Parathyroid adenoma (tissue), 2 donors: ENCODE data around the gene NDUFV3.
"Not testable (repeated sequence)": the region's sequence is repeated elsewhere in the genome, so short reads cannot be mapped to it uniquely, and the experiment has no call there.

Source experiments
- H2AFZ ChIP-seq: fragments of 300-600 bp; sonication (generic); one replicate; pipeline ENCODE4 v1.7.0; 2017; ENCODE audit warnings: antibody characterized with exemption, mild to moderate bottlenecking
- H3K27ac ChIP-seq: fragments of 300-600 bp; sonication (generic); one replicate; pipeline ENCODE4 v1.7.0; 2017
- H3K27me3 ChIP-seq: fragments of 300-600 bp; sonication (generic); one replicate; pipeline ENCODE4 v1.7.0; 2017; ENCODE audit warnings: low read length; ENCODE audit not compliant: control insufficient read depth, insufficient read depth
- H3K36me3 ChIP-seq: fragments of 300-600 bp; sonication (generic); one replicate; pipeline ENCODE4 v1.7.0; 2017; ENCODE audit warnings: low read length; ENCODE audit not compliant: control insufficient read depth, insufficient read depth
- H3K4me1 ChIP-seq: fragments of 300-600 bp; sonication (generic); one replicate; pipeline ENCODE4 v1.7.0; 2017; ENCODE audit warnings: control low read depth
- H3K4me2 ChIP-seq: fragments of 300-600 bp; sonication (generic); one replicate; pipeline ENCODE4 v1.7.0; 2017; ENCODE audit warnings: low read length
- H3K4me3 ChIP-seq: fragments of 300-600 bp; sonication (generic); one replicate; pipeline ENCODE4 v1.7.0; 2017; ENCODE audit warnings: low read depth, low read length
- H3K79me2 ChIP-seq: fragments of 300-600 bp; sonication (generic); one replicate; pipeline ENCODE4 v1.7.0; 2017; ENCODE audit warnings: control low read depth
- H3K9ac ChIP-seq: fragments of 300-600 bp; sonication (generic); one replicate; pipeline ENCODE4 v1.7.0; 2017; ENCODE audit warnings: mild to moderate bottlenecking
- H3K9me3 ChIP-seq: fragments of 300-600 bp; sonication (generic); one replicate; pipeline ENCODE4 v1.7.0; 2017; ENCODE audit warnings: low read length; ENCODE audit not compliant: control insufficient read depth
- TF ChIP-seq, protein P1 (sequence below): fragments of 300-600 bp; sonication (generic); IDR thresholded peaks from one replicate; pipeline ENCODE4 v1.7.0; 2017; ENCODE audit warnings: antibody characterized with exemption, mild to moderate bottlenecking
- donor health status: primary hyperparathyroidism.

NDUFV3 gene

DNA sequence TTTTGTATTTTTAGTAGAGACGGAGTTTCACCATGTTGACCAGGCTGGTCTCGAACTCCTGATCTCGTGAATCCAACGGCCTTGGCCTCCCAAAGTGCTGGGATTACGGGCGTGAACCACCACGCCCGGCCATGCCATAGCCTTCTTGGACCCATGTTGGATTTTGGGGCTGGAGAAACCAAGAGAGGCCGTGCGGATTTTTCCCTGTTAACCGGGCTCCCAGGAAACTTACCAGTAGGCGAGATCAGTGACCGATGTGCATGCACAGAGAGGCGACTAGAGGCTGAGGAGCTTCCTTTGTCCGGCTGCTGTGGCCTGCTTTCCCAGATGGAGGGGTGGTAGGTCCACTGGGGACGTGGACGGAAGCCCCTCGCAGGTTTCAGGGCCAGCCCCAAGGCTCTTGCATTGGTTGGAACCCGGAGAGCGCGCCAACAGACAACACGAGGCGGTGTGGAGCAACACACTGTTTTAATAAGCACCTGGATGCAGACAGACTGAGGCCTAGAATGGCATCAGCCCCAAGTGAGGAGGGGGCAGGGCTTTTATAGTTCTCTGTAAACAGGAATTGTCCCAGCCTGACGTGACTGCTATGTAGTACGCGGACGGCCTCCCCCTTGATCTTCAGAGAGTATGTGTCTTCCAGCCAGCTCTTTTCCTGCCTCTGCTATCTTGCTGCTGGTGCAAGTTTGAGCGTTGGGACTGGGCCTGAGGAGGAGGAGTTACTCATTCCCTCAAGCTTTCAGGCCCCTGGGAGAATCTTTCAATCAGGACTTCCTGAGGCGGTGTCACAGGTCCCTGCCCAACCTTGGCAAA lies 32.2 kb downstream of the NDUFV3 start, which contains the start of gene ERVH48-1:
Gene ERVH48-1 (minus strand): TSS at position 517 of the 813 bp plus-strand sequence. CDS start 6,624 bp downstream, outside the sequence.
- H3K4me3 ChIP-seq = no peak within 1 kb of the TSS
- no peak within 1 kb of the TSS for H3K9ac ChIP-seq
- H3K4me1 ChIP-seq = no peaks in the 10 kb centered on the region
- no peaks in the 10 kb centered on the region for H3K79me2 ChIP-seq
- H3K36me3 ChIP-seq = no peaks in the 10 kb centered on the region
- no peak within 1 kb of the TSS for H2AFZ ChIP-seq
- no peaks in the 10 kb centered on the region for H3K9me3 ChIP-seq
- no peak within 1 kb of the TSS for H3K4me2 ChIP-seq
- TF ChIP-seq, protein P1, sequence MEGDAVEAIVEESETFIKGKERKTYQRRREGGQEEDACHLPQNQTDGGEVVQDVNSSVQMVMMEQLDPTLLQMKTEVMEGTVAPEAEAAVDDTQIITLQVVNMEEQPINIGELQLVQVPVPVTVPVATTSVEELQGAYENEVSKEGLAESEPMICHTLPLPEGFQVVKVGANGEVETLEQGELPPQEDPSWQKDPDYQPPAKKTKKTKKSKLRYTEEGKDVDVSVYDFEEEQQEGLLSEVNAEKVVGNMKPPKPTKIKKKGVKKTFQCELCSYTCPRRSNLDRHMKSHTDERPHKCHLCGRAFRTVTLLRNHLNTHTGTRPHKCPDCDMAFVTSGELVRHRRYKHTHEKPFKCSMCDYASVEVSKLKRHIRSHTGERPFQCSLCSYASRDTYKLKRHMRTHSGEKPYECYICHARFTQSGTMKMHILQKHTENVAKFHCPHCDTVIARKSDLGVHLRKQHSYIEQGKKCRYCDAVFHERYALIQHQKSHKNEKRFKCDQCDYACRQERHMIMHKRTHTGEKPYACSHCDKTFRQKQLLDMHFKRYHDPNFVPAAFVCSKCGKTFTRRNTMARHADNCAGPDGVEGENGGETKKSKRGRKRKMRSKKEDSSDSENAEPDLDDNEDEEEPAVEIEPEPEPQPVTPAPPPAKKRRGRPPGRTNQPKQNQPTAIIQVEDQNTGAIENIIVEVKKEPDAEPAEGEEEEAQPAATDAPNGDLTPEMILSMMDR = no peak
- H3K27ac ChIP-seq = no peak within 1 kb of the TSS
- no peaks in the 10 kb centered on the region for H3K27me3 ChIP-seq

DNA sequence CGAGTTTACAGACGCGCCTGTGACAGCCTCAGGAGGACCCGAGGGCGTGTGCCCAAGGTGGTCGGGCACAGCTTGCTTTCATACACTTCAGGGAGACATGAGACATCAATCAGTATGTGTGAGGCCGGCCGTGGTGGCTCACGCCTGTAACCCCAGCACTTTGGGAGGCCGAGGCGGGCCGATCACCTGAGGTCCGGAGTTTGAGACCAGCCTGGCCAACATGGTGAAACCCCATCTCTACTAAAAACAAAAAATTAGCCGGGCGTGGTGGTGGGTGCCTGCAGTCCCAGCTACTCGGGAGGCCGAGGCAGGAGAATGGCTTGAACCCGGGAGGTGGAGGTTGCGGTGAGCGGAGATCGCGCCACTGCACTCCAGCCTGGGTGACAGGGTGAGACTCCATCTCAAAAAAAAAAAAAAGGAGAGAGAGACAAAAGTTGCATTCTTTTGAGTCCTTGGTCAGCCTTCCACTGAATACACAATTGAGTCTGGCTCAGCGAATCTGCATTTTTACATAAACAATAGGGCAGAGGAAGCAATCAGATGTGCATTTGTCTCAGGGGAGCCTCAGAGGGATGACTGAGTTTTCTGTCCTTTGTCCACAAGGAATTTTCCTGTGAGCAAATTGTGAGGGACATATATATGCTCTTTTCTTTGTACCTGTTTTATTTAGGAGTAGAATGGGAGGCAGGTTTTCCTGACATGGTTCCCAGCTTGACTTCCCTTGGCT lies 34.5 kb downstream of the NDUFV3 start:
- not testable (repeated sequence) for H3K4me2 ChIP-seq, H3K36me3 ChIP-seq, H3K79me2 ChIP-seq, H3K4me3 ChIP-seq, H3K4me1 ChIP-seq, H3K9ac ChIP-seq, H3K9me3 ChIP-seq, H3K27me3 ChIP-seq, H3K27ac ChIP-seq, H2AFZ ChIP-seq

DNA sequence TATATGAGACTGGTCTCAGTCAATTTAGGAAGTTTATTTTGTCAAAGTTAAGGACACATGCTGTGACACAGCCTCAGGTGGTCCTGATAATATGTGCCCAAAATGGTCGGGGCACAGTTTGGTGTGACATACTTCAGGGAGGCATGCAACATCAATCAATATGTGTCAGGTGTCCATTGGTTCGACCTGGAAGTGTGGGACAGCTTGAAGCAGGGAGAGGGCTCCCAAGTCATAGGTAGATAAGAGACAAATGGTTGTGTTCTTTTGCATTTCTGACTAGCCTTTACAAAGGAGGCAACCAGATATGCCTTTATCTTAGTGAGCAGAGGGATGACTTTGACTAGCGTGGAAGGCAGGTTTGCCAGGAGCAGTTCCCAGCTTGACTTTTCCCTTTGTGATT lies 36.9 kb downstream of the NDUFV3 start:
- no peaks in the 10 kb centered on the region for H3K27me3 ChIP-seq
- H2AFZ ChIP-seq = no peak overlapping the region
- H3K4me3 ChIP-seq = no peak overlapping the region
- H3K4me2 ChIP-seq = no peak overlapping the region
- H3K27ac ChIP-seq = no peak overlapping the region
- H3K9ac ChIP-seq = no peak overlapping the region
- H3K79me2 ChIP-seq = no peaks in the 10 kb centered on the region
- TF ChIP-seq, protein P1 = no peak
- peaks cover 3% of the 10 kb centered on the region for H3K4me1 ChIP-seq
- H3K36me3 ChIP-seq = no peaks in the 10 kb centered on the region
- no peaks in the 10 kb centered on the region for H3K9me3 ChIP-seq

DNA sequence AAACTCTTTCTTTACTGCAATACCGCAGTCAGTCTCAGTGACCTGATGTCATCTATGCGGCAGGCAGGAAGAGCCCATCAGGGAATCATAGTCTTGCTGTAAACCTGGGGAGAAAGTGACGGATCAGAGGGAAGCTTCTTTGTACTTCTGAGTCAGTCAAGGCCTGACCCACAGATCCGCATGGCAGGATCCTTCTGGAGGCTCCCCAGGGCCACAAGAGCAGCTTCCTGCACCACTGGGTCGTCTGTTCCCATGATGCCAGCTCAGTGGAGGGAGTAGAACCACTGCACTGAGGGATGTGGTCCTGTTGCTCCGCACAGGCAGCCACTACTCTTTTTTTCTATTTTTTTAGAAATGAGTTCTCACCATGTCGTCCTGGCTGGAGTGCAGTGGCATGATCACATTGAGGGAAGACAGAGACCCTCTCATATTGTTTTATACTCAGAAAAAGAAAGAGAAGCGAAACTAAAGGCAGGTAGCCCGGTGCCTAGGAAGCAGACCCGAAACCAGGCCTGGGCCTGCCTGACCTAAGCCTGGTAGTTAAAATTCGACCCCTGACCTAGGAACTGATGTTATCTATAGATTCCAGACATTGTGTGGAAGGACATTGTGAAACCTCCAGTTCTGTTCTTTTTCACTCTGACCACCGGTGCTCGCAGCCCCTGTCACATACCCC lies 38.6 kb downstream of the NDUFV3 start:
- H3K27ac ChIP-seq = peak overlapping the region; percentile 19
- H3K4me3 ChIP-seq = no peak overlapping the region
- H3K79me2 ChIP-seq = no peaks in the 10 kb centered on the region
- H3K9me3 ChIP-seq = no peaks in the 10 kb centered on the region
- no peak overlapping the region for H3K9ac ChIP-seq
- no peak overlapping the region for H2AFZ ChIP-seq
- TF ChIP-seq, protein P1 = no peak
- peaks cover 3% of the 10 kb centered on the region for H3K4me1 ChIP-seq
- no peaks in the 10 kb centered on the region for H3K36me3 ChIP-seq
- H3K4me2 ChIP-seq = no peak overlapping the region
- H3K27me3 ChIP-seq = no peaks in the 10 kb centered on the region

DNA sequence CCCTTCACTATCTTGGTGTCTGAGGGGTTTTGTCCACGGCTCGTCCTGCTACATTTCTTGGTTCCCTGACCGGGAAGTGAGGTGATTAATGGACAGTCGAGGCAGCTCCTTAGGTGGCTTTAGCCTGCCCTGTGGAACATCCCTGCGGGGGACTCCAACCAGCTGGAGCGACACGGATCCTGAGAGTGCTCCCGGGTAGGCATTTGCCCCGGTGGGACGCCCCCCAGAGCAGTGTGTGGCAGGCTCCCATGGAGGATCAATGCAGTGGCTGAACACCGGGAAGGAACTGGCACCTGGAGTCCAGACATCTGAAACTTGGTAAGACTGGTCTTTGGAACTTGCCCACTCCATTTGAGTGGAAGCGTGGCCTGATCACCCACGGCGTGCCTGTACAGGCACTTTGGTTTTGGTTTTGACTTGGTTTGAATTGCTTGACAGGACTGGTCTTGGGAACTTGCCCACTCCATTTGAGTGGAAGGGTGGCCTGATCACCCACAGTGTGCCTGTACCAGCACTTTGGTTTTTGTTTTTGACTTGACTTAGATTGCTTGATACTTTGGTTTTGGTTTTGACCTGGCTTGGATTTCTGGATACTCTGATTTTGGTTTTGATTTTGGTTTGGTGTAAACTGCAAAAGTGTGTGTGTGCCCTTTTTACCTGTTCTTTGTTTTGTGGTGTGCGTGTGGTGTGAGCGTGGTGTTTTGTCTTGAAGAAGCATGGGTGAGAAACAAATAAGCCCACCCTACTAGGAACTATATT lies 39.4 kb downstream of the NDUFV3 start:
- not testable (repeated sequence) for H3K9ac ChIP-seq, H3K4me1 ChIP-seq, H3K4me3 ChIP-seq, H3K27me3 ChIP-seq, H3K79me2 ChIP-seq, H3K36me3 ChIP-seq, H3K9me3 ChIP-seq
- H2AFZ ChIP-seq = peak overlapping the region; percentile 48
- H3K4me2 ChIP-seq = peak overlapping the region; percentile 8
- H3K27ac ChIP-seq = peak overlapping the region; percentile 82

DNA sequence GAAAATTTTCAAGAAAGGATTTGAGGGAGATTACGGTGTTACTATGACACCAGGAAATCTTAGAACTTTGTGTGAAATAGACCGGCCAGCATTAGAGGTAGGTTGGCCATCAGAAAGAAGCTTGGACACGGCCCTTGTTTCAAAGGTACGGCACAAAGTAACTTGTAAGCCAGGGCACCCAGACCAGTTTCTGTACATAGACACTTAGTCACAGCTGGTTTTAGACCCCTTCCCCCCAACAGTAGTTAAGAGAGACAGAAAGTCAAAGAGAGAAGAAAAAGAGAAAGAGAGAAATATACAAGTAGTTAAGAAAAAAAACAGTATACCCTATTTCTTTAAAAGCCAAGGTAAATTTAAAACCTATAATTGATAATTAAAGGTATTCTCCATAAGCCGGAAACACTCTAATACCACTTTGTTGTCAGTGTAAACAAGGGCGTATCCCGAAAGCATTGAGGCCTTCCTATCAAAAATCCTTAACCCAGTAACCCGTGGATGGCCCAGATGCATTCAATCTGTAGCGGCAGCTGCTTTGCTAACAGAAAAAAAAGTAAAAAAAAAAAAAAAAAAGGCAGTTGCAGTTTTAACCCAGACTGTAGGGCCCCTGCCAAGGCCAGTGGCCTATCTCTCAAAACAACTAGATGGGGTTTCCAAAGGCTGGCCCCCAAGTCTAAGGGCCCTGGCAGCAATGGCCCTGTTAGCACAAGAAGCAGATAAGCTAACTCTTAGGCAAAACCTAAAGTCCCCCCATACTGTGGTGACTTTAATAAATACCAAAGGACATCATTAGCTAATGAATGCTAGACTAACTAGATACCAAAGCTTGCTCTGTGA lies 40.2 kb downstream of the NDUFV3 start:
- not testable (repeated sequence) for H3K79me2 ChIP-seq, H3K27me3 ChIP-seq, H3K4me3 ChIP-seq, H3K4me1 ChIP-seq, H3K9me3 ChIP-seq, H3K9ac ChIP-seq, H3K36me3 ChIP-seq
- Histone ChIP-seq H3K27ac (peak overlapping the region; percentile 82), H2AFZ (peak overlapping the region; percentile 48), H3K4me2 (peak overlapping the region; percentile 8)

DNA sequence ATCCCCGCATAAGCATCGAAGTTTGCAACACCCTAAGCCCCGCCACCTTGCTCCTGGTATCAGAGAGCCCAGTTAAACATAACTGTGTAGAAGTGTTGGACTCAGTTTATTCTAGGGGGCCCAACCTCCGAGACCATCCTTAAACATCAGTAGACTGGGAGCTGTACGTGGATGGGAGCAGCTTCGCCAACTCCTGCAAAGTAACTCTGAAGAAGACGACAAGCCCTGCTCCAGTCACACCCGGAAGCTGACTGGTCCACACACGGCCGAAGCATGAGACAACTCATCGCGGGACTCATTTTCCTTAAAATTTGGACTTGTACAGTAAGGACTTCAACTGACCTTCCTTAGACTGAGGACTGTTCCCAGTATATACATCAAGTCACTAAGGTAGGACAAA lies 40.9 kb downstream of the NDUFV3 start:
- H3K9me3 ChIP-seq, H3K36me3 ChIP-seq, H3K9ac ChIP-seq, H2AFZ ChIP-seq, H3K27ac ChIP-seq, H3K4me3 ChIP-seq, H3K27me3 ChIP-seq, H3K4me2 ChIP-seq, H3K4me1 ChIP-seq, H3K79me2 ChIP-seq: not testable (repeated sequence)
